ENCODE data around the gene SMIM24.

GRCh38 chr19:3426433-3426832 is 53.9 kb downstream of the SMIM24 start:
- TF ChIP-seq CTCF (IDR thresholded peaks at IDR 0.05; ENCODE audit: poor library complexity, severe bottlenecking) (no peak), EP300 (conservative IDR thresholded peaks at IDR 0.05; ENCODE audit: poor library complexity, severe bottlenecking) (no peak), MXI1 (conservative IDR thresholded peaks at IDR 0.05; ENCODE audit: poor library complexity, severe bottlenecking) (no peak), REST (IDR thresholded peaks at IDR 0.05; ENCODE audit: borderline replicate concordance) (no peak), EZH2 (IDR thresholded peaks at IDR 0.05; ENCODE audit: borderline replicate concordance, insufficient read depth, low read length, poor library complexity, severe bottlenecking) (no peak), POLR2AphosphoS5 (IDR thresholded peaks at IDR 0.05) (no peak)
